GM21737 (cell line): ENCODE data around the gene CAPZB.
"Not testable (repeated sequence)": the region's sequence is repeated elsewhere in the genome, so short reads cannot be mapped to it uniquely, and the experiment has no call there.

Experiments
- ATAC-seq: cut with Tn5 transposase; IDR thresholded peaks from one replicate; pipeline ENCODE4 v1.9.1; 2021; ENCODE audit warnings: mild to moderate bottlenecking, moderate library complexity; ENCODE audit not compliant: unreplicated experiment

Gene CAPZB

DNA sequence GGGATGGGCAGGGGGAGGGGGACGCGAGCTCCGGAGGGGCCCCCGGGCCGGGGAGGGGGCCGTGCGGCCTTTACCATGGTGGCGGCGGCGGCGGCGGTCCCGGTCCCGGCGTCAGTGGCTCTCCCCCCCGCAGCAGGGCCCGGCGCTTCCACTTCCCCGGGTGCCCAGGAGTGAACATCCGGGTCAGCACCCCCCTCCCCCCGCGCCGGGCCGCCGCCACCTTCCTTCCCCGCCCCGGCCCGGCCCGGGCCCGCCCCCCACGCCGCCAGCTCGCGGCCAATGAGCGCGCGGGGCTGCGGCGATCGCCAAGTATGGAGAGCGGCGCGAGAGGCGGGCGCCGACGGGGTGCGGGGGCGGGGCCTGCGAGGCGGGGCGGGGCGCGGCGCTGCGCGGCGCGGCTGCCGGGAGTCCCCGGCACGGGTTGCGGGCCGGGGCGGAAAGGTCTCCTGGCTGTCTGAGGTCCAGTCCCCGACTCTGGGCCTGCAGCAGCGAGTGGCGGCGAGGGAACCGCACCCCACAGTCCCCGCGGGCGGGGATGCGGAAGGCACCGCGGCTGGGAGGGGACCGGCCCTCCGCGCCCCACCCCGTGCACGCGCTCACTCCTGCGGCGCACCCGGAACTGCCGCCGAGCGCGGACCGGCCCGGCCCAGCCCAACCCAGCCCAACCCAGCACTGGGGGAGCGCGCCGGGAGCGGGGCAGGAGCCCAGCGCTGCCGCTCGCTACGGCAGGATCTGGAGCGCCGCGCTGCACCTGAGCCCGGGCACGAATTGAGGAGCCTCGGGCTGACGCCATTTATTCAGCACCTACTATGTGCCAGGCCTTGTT is at the start of gene CAPZB:
Gene CAPZB (minus strand): TSS at position 178 of the 826 bp plus-strand sequence. CDS start 101 bp downstream, at position 77.
- ATAC-seq = peak; percentile 69

DNA sequence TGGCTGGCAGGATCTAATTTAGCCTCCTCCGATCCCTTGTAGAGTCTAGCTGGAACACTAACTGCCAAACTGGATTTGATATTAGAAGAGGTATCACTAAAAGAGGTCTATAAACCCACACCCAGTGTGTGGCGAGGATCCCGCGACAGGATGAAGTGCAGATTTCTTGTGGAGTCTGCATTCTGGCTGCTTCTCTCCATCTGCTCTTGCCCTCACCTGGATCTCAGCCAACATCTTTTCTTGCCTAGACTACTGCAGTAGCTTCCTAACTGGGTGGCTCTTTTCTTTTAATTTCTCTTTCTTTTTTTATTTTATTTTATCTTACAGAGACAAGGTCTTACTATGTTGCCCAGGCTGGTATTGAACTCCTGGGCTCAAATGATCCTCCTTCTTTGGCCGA is 48.9 kb upstream of the CAPZB start:
- ATAC-seq = no peak

DNA sequence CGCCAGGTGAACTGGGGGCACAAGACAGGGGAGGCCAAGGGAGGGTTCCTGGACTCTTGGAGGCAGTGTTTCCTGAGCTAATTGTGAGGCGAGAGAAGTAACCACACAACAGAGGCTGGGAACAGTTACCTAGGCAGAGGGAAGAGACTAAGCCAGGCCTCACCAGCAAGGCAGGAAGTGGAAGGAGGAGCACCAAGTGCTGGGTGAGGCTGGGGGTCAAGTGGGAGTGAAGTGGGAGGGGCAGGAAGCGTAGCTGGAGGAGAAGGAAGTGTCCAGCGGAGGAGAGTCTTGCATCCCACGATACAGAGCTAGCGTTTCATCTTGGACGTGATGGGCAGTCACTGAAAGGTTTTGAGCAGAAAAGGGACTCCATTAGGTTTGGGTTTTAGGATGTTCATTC is 48.3 kb upstream of the CAPZB start:
- no peak for ATAC-seq

DNA sequence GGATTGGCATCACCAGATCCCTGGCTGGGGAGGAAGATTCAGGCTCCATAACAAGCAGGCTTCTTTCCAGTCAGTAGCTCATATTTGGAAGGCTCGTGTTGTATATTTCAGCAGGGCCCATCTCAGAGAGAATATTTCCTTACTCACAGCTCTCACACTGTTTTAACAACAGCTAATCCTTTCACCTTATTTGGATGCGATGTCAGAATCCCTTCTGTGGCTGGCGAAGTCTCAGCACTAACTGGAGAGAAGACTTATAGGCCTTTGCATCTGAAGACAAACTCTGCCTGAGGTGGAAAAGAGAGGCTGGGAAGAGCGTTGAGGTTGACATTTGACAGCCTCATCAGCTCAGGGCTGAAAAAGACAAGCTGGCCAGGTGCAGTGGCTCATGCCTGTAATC is 47.2 kb upstream of the CAPZB start:
- no peak for ATAC-seq

DNA sequence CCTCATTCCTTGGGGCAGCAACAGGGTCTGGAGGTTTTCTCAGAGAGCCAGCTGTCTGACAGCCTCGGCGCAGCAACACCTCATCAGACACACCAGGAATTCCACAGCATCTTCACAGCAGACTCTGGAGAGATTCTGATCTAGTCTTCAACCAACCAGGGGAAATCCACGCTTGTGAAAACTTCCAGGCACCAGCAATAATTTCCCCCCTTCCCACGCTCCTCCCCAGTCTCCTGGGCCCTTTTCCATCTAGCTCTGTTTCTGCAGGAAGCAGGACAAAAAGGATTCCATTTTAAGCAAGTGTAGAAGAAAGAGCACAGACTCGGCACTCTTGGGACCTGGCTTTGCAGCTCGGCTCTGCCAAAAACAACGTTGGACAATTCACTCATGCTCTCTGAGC is 44.3 kb upstream of the CAPZB start:
- no peak for ATAC-seq

DNA sequence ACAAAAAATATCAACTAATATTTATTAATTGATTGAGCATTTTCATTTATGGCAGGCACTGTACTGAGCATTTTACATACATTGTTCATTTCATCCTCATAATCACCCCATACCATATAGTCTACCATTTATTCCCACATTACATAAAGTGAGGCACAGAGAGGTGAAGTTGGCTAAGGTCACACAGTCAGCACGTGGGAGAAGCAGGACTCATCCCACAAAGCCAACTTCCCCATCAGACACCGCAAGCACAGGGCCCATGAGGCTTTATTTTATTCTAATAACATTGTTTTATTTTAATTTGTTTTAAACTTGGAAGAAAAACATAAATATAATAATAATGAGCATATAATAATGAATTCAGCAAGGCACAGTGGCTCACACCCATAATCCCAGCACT is 43.1 kb upstream of the CAPZB start:
- no peak for ATAC-seq

DNA sequence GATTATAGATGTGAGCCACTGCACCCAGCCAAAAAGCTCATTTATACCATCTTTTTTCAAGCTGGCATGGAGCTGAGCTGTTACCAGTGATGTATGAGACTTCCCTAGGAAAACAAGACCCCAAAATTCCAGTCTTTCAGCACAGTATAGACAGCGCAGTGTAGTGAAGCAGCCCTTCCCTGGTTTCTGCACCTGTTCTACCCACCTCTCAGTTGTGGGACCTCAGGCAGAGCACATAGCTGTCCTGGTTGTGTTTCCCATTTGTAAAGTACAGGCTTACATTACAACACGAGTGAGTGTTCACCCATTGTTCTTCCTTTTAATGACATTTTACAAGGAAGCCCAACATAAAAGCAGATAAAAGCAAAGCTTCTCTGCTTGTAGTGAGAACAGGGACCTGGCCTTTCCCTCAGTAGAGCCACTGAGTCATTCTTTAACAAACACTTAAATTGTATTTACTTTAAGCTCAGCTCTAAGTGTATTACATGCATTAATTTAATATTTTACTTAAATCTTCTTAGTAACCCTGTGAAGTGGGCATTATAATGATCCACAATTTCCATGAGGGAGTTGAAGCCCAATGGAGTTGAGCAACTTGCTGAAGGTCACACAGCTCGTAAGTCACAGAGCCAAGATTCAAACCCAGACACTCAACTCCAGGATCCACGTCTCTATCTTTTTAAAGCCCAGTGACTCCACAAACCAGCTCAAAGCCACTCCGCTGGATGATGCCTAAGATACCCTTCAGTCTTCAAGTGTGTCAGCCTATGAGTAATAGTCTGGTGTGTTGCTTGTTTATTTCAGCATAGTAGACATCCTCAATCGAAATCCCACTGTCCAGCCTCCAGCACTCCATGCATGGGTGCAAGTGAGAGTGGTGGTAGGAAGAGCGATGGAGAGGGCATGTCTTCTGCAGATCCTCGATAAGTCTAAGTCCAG is 40.5 kb upstream of the CAPZB start:
- no peak for ATAC-seq

DNA sequence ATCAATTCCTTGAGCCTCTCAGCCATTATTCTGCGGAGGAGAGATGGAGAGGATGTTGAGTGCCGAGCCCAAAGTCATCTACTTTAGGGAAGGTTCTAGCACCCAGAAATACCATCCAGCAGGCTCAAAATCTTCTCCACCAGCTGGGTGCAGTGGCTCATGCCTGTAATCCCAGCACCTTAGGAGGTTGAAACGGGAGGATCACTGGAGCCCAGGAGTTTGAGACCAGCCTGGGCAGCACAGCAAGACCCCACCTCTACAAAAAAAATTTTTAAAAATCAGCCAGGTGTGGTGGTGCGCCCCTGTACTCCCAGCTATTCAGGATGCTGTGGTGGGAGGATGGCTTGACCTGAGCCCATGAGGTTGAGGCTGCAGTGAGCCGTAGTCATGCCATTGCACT is 39.5 kb upstream of the CAPZB start:
- no peak for ATAC-seq

DNA sequence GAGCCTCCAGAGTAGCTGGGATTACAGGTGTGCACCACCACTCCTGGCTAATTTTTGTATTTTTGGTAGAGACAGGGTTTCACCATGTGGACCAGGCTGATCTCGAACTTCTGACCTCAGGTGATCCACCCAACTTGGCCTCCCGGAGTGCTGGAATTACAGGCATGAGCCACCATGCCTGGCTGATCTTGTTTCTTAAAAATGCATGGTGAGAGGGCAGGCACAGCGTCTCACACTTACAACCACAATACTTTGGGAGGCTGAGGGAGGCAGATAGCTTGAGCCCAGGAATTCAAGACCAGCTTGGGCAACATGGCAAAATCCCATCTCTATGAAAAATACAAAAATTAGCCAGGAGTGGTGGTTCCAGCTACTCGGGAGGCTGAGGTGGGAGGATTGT is 37.2 kb upstream of the CAPZB start:
- ATAC-seq = not testable (repeated sequence)

DNA sequence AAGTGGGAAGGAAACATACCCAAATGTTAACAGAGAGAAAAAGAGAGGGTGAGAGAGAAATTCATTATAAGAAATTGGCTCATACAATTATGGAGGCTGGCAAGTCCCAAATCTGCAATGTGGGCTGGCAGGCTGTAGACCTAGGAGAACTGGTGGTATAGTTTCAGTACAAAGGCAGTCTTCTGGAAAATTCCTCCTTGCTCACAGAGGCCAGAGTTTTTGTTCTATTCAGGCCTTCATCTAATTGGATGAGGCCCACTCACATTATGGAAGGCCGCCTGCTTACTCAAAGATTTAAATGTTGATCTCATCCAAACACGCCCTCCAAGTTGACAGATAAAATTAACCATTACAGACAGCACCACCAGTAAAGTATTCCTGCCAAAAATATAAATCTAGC is 36.1 kb upstream of the CAPZB start:
- no peak for ATAC-seq

DNA sequence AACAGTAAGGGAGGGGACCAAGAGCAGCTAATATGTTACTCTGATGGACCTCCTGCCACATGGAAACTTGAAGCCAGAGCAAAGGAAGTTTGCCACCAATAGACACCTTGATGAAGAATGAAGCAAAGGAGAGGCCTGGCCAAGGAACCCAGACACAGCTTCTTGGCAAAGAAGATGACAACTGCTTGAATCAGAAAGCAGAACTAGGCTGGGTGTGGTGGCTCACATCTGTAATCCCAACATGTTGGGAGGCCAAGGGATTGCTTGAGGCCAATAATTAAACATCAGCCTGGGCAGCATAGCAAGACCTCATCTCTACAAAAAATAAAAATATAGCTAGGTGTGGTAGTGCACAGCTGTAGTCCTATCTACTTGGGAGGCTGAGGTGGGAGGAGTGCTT is 31.7 kb upstream of the CAPZB start:
- ATAC-seq = no peak

DNA sequence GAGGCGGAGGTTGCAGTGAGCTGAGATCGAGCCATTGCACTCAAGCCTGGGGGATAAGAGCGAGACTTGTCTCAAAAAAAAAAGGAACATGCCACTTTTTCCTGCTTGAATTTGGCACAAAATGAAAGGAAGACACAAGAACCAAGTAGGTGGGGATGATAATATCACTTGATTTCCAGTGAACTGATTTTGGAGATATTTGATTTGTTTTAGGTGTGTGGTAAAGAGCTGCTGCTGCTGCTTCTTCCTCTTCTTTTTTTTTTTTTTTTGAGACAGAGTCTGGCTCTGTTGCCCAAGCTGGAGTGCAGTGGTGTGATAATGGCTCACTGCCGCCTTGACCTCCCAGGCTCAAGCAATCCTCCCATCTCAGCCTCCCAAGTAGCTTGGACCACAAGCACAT is 29.9 kb upstream of the CAPZB start:
- no peak for ATAC-seq

DNA sequence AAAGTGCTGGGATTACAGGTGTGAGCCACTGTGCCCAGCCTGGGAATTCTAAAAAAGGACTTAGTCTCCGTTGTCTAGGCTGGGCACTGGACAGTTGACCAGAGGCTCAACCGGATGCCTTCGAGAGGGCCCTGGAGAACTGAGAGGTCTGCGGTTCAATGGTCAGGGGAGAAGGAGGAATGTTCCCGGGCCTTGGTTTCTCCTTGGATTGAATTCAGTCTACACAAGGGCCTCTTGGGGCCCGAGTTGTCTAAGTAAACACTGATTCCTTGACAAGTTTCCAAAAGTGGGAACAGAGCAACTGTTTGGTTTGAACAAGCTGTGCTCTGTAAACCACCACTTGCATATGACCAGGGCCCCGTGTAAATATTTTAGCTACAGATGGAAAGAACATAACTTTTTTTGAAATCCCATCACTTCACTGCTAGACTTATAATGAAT is 29.1 kb upstream of the CAPZB start:
- no peak for ATAC-seq

DNA sequence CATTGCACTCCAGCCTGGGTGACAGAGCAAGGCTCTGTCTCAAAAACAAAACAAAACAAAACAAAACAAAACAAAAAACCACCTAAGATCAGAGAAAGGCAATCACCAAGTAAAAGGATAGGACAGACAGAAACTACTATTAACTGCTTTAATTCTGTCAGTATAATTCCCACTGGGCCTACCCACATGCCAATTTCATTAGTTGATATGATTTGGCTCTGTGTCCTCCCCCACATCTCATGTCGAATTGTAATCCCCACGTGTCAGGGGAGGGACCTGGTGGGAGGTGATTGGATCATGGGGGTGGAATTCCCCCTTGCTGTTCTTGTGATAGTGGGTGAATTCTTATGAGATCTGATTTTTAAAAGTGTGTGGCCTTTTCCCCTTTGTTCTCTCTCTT is 27.2 kb upstream of the CAPZB start:
- ATAC-seq = no peak

DNA sequence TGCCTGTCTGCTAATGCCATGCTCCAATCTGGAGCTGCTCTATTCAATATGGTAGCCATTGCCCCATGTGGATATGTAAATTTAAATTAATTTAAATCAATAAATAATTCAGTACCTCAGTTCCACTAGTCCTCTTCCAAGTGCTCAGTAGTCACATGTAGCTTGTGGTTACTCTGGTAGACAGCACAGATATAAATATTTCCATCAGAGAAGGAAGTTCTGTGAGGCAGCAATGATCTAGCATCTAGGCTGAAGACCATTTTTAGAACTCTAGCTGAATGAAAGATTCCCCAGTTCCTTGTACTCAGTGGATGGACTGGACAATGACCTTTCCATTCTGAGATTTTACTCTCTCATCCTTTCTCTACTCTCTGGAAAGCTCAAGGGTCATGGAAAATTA is 25.8 kb upstream of the CAPZB start:
- ATAC-seq = no peak

DNA sequence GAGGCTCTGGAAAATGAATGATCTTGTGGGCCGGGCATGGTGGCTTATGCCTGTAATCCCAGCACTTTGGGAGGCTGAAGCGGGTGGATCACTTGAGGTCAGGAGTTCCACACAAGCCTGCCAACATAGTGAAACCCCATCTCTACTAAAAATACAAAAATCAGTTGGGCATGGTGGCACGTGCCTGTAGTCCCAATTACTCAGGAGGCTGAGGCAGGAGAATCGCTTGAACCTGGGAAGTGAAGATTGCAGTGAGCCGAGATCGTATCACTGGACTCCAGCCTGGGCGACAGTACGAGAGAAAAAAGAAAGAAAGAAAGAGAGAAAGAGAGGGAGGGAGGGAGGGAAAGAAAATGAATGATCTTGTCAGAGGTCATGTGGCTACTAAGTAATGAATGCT is 24.3 kb upstream of the CAPZB start:
- ATAC-seq = not testable (repeated sequence)

DNA sequence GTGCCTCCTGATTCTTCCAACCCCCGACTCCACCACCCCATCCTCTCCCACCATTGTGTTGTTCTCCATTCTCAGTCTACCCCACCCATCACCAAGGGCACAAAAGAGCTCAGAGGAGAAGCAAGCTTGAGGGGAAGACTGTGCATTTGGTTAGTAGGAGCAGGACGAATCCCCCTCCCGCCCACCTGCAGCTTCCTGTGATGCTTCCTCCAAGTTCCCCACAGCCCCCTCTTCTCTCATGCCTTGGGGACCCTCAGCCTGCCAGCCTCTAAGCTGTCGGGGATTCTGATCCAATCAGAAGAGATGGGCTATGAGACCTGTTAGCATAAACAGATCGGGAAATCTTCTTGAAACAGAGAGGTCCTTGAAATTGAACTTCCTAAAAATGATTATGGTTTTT is 22.2 kb upstream of the CAPZB start:
- no peak for ATAC-seq

DNA sequence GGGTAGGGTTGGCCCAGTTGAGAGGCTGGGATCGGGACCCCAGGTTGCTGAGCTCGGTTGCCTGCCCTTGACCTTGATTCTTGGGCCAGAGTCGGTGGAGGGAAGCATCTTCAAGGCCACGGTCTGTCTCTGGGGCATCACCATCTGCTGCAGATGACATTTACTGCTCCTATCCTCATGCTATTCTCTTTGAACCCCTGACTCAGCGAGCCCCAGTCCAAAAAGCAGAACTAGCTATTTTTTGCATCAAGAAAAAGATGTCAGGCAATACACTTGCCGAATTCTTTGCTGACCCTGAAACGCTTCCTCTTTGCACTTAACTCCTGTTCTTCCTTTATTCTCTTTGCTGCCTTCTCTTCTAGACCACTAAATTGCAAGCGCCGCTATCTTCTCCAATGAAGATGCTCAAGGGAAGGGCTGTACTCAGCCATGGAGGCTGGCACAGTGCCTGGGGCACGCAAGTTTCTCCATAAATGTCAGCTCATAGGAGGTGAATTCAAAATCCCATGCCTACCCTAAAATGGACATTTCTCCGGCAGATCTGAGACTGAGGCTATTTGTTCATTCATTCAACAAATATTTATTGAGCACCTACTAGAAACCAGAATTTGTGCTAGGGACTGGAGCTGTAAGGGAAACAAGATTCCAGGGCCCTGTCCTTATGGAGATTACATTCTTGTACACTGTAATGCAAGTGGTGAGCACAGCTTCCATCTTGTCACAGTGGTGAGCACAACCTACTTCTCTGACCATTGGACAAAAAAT is 20.5 kb upstream of the CAPZB start:
- no peak for ATAC-seq

DNA sequence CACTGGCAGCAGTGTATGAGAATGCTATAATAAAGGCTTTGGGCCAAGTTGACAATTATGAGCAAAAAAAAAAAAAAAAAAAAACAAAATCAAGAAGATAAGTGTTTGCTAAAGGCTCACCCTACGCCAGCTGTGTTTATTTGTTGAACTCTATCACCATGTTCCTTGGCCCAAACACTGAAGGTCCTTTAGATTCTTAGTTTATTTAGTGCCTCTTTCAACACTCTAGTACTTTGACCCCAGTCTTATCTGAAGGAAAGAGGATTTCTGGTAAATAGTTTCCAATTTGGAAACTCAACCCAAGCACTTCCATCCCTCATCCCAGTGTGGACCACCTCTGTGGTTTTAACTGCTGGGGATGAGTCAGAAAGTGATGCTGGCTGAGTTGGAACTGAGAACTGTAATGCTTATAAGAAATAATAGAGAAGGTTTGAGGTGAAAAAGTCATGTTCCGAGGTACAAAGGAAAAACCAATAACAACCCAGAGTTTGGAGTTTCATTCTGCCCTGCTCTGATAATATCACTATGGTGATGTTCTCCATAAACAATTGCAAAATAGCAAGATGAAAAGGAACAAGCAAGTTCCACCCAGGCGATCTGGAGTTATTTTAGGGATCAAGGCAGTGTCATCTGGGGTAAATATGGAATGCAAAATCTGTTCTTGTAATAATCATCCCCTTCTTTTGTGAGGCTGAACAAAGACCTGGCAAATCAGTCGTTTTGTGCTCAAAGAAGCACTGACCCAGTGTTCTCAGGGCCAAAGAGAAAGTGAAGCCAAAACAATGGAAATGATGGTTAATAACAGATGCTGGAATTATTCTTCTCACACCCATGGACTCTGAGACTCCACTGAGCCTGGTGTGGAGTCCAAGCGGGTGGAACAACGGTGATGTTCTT is 19.7 kb upstream of the CAPZB start:
- ATAC-seq = no peak

DNA sequence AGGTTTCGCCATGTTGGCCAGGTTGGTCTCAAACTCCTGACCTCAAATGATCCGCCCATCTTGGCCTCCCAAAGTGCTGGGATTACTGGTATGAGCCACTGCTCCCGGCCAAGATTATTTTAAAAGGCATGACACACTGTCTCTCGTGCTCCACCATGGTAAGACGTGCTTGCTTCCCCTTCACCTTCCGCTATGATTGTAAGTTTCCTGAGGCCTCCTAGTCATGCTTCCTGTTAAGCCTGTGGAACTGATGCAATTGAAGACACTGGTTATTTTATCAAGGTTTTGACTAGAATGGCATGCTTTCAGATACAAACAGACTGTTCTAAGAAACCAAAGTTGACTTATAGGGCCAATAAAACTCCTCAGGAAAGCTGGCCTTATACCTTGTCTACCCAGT is 16.9 kb upstream of the CAPZB start:
- not testable (repeated sequence) for ATAC-seq
